ACC112 (cell line): ENCODE data around the gene TRAK1.

Experiments used
- H2AFZ ChIP-seq: fragments of 200-600 bp; sonication (generic); one replicate; pipeline ENCODE4 v1.6.0; 2017; ENCODE audit warnings: antibody characterized with exemption, low read length; ENCODE audit not compliant: unreplicated experiment
- H3K27ac ChIP-seq: fragments of 200-600 bp; sonication (generic); 2 replicates; pipeline ENCODE4 v1.5.1; 2014; ENCODE audit warnings: low read depth, mild to moderate bottlenecking, antibody characterized with exemption, low read length, moderate library complexity
- H3K27me3 ChIP-seq: fragments of 200-600 bp; sonication (generic); 2 replicates; pipeline ENCODE4 v1.6.1; 2014; ENCODE audit warnings: mild to moderate bottlenecking, antibody characterized with exemption, low read length, moderate library complexity, mixed read lengths; ENCODE audit not compliant: insufficient read depth
- H3K36me3 ChIP-seq: fragments of 200-600 bp; sonication (generic); 2 replicates; pipeline ENCODE4 v1.6.1; 2016; ENCODE audit warnings: mild to moderate bottlenecking, antibody characterized with exemption, low read length, moderate library complexity, mixed read lengths; ENCODE audit not compliant: insufficient read depth
- H3K4me1 ChIP-seq: fragments of 200-600 bp; sonication (generic); one replicate; pipeline ENCODE4 v1.6.1; 2016; ENCODE audit warnings: low read length, mixed read lengths; ENCODE audit not compliant: insufficient read depth, unreplicated experiment, control insufficient read depth
- H3K4me3 ChIP-seq: fragments of 200-600 bp; sonication (generic); 2 replicates; pipeline ENCODE4 v1.5.1; 2014; ENCODE audit warnings: mild to moderate bottlenecking, low read depth, low read length
- H3K79me2 ChIP-seq: fragments of 200-600 bp; sonication (generic); one replicate; pipeline ENCODE4 v1.6.0; 2016; ENCODE audit warnings: low read length; ENCODE audit not compliant: control insufficient read depth, unreplicated experiment, insufficient read depth

Gene TRAK1

DNA sequence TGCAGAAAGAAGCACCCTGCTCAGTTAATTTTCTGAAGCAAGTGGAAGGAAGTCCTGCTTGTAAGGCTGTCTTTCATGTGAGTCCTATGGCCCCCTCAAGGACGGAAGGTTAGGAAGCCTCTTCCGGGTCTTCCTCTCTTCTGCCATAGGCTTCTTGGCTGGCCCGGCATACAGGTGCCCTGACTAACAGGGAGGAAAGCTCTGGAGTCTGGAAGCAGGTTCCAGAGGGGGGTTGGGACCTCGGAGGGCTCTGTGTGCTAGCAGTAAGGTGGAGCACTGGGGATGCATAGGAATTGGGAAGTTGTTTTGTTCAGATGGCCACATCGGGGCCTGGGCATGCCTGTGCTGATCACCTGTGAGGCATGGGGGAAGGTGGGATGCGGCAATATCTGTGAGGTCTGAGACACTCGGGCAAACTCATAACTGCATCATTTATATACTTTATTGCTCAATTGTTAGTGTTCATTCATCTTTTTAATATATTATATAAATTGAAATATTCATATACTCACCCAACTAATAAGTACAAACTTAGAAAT lies 49.6 kb downstream of the TRAK1 start:
- no peaks in the 10 kb centered on the region for H3K27me3 ChIP-seq
- H3K4me3 ChIP-seq = no peak overlapping the region
- H3K79me2 ChIP-seq = no peaks in the 10 kb centered on the region
- H3K27ac ChIP-seq = no peak overlapping the region
- H3K4me1 ChIP-seq = no peaks in the 10 kb centered on the region
- H2AFZ ChIP-seq = no peak overlapping the region
- no peaks in the 10 kb centered on the region for H3K36me3 ChIP-seq

DNA sequence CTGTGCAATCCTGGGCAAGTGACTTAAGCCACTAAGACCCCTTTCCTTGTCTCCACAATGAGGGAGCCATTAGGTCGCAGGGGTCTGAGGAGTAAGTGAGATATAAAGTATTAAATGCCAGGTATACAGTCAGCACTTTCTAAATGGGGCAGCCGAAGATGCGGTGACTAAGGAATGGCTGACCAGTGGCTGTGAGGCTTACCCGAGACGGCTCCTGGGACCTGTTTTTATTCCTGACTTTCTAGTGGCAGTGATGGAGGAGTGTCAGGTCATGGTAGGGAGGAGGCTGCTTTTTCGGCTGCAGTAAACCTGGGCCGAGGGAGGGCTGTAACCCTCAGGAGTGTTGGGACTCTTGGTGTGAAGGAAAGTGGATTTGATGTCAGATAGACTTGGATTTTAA lies 52.3 kb downstream of the TRAK1 start:
- H2AFZ ChIP-seq = no peak overlapping the region
- H3K27ac ChIP-seq = no peak overlapping the region
- H3K79me2 ChIP-seq = no peaks in the 10 kb centered on the region
- no peaks in the 10 kb centered on the region for H3K4me1 ChIP-seq
- H3K27me3 ChIP-seq = no peaks in the 10 kb centered on the region
- no peaks in the 10 kb centered on the region for H3K36me3 ChIP-seq
- H3K4me3 ChIP-seq = no peak overlapping the region

DNA sequence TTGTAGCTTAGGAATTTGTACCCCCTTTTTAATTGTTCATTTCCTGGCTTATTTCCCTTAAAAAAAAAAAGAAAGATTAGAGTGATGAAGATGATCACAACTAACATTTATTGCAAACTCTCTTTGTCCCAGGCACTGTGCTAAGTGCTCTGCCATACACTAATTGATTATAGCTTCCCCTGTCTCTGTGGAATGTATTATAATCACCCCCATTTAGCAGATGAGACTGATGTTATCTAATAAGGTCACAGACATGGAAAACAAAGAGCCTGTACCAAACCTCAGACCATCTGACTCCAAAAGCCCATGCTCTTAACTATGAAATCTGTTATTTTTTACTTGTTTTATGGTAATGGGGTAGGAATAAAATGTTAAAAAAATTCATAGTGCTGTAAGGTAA lies 53.1 kb downstream of the TRAK1 start:
- H3K27ac ChIP-seq = no peak overlapping the region
- no peak overlapping the region for H2AFZ ChIP-seq
- no peaks in the 10 kb centered on the region for H3K4me1 ChIP-seq
- no peaks in the 10 kb centered on the region for H3K79me2 ChIP-seq
- no peak overlapping the region for H3K4me3 ChIP-seq
- H3K27me3 ChIP-seq = no peaks in the 10 kb centered on the region
- no peaks in the 10 kb centered on the region for H3K36me3 ChIP-seq

DNA sequence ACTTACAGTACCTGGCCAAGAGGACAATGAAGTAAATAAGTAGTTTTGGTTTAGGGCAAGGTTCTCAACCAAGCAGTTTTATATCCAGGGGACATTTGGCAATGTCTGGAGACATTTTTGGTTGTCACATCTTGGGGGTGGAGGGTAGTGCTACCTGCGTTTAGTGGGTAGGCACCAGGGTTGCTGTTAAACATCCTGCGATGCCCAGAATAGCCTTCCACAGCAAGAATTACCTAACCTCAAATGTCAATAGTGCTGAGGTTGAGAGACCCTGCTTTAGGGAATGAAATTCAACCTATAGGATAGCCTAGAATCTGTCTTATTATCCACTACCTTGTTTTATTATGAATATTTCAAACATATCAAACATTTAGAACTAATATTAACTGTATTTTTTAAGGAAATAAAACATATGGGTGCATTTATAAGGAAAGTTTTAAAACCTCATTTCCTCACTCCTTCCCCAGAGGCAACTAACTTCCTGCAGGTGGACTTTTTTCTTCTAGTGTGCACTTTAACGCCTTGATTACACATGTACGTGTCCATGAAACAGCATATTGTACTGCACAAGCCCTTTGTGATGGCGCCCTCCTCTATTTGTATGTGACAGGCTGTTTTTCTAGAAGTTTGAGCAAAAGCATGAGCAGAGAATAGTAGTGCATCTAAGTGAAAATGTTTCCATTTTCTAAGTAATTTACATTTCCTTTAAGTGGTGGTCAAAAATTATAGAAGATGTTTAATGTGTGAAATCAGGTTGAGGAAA lies 57.1 kb downstream of the TRAK1 start:
- no peaks in the 10 kb centered on the region for H3K79me2 ChIP-seq
- H2AFZ ChIP-seq = no peak overlapping the region
- H3K27ac ChIP-seq = no peak overlapping the region
- no peaks in the 10 kb centered on the region for H3K4me1 ChIP-seq
- no peaks in the 10 kb centered on the region for H3K36me3 ChIP-seq
- no peak overlapping the region for H3K4me3 ChIP-seq
- H3K27me3 ChIP-seq = no peaks in the 10 kb centered on the region

DNA sequence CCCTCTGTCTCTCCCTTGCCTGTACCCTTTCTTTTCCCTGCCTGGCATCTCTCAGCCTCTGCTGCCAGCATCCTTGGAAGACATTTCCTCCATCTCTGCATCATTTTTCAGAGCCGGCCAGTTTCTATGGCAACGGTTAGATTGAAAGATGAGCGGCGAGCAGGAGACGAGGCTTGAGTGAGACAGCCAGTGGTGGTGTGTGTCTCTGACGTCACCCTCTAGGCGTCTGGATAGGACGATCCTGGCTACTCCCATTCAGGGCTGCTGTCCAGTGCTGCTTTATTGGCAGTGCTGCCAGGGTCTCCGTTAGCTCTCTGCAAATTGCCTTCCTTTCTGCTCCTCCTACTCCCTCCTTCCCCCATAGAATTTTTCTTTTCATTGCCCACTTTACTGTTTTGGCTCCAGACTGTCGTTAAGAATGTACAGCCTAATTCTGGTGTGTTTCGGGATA lies 57.9 kb downstream of the TRAK1 start:
- Histone ChIP-seq H3K79me2 (no peaks in the 10 kb centered on the region), H2AFZ (no peak overlapping the region)

DNA sequence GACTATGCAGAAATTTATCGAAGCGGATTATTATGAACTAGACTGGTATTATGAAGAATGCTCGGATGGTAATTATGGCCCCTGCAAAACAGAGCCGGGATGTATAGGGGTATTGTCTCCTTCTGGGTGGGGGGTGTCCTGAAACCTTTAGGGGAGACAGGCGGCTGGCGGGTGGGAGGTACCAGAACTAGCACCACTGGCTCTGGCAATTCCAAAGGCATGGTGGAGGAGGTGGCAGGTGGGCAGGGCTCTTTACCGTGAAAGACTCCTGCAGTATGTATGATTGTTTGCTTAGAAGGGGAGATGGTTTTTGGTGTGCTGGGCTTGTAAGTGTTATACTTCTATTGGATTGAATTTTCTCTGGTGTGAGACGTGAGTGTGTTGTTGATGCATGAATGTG lies 58.4 kb downstream of the TRAK1 start:
- no peaks in the 10 kb centered on the region for H3K27me3 ChIP-seq
- no peak overlapping the region for H3K27ac ChIP-seq
- H3K4me3 ChIP-seq = no peak overlapping the region
- no peak overlapping the region for H2AFZ ChIP-seq
- H3K79me2 ChIP-seq = no peaks in the 10 kb centered on the region
- no peaks in the 10 kb centered on the region for H3K36me3 ChIP-seq
- no peaks in the 10 kb centered on the region for H3K4me1 ChIP-seq

More for the DNA sequence above, 57.9 kb downstream of the TRAK1 start:
- H3K4me3 ChIP-seq = no peak overlapping the region
- no peaks in the 10 kb centered on the region for H3K4me1 ChIP-seq
- H3K36me3 ChIP-seq = no peaks in the 10 kb centered on the region
- no peaks in the 10 kb centered on the region for H3K27me3 ChIP-seq
- no peak overlapping the region for H3K27ac ChIP-seq

DNA sequence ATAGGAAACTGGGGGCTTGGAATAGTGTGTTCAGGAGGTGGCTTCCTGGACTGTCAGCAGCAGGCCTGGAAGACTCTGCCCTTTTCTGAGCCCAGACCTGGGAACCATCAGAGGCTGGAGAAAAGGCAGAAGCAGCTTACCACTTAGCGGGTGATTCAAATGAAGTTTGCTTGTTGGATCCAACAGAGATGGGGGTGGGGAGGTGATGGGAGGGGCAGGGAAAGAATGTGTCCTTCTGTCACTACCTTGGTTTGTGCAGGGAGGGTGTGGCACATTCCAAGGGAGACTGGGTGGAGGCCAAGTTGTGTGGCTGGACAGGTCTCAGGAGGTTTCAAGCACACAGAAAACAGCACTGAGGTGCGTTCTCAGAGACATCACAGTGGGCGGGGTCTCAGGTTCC lies 58.8 kb downstream of the TRAK1 start:
- H3K4me1 ChIP-seq = no peaks in the 10 kb centered on the region
- no peaks in the 10 kb centered on the region for H3K79me2 ChIP-seq
- no peaks in the 10 kb centered on the region for H3K27me3 ChIP-seq
- no peak overlapping the region for H2AFZ ChIP-seq
- no peaks in the 10 kb centered on the region for H3K36me3 ChIP-seq
- no peak overlapping the region for H3K27ac ChIP-seq
- H3K4me3 ChIP-seq = no peak overlapping the region

DNA sequence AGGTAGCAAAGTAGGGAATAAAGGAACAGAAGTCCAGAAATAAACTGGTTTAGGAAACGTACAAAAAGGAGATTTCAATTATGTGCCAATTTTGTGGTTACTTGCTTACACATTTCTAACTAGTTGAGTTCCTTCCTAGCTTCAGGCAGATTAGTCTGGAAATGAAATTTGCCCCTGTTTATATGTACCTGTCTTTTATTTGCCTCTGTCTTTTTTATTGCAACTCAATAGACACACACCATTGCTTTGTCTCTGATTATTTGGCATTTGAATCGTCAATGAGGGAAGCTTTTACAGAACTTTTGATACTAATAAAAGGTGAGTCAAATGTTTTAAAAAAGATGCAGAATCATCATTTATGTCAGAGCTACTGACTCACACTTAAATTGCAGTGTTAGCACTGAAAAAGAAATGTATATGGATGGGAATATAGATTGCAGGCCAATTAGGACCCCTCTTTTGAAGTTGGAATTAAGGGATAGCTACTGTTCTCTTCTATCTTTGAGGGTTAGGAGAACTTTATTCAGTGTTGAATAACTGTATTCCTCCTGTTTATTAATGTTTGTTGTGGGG lies 60.5 kb downstream of the TRAK1 start:
- Histone ChIP-seq H3K27ac (no peak overlapping the region), H2AFZ (no peak overlapping the region), H3K36me3 (no peaks in the 10 kb centered on the region), H3K79me2 (no peaks in the 10 kb centered on the region), H3K4me1 (no peaks in the 10 kb centered on the region), H3K4me3 (no peak overlapping the region), H3K27me3 (no peaks in the 10 kb centered on the region)

DNA sequence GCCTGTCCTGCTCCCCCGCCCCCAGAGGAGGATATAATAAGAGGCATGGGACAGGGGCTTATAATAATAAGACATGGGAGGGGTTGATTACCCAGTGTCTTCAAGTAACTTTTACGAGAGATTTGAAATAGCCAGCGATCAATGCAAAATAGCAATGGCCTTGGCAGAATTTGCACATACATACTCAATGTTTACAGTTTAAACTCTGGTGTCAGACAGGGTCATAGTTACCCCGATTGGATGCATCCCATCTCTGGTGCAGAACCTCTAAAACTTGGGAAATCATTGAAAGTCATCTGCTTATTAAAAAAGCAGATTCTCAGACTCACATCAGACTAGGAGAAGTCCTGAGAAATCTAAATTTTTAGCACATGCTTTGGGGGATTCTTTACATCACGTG lies 61.0 kb downstream of the TRAK1 start:
- Histone ChIP-seq H3K27me3 (no peaks in the 10 kb centered on the region), H3K36me3 (no peaks in the 10 kb centered on the region), H3K79me2 (no peaks in the 10 kb centered on the region), H3K27ac (no peak overlapping the region), H2AFZ (no peak overlapping the region), H3K4me3 (no peak overlapping the region), H3K4me1 (no peaks in the 10 kb centered on the region)

DNA sequence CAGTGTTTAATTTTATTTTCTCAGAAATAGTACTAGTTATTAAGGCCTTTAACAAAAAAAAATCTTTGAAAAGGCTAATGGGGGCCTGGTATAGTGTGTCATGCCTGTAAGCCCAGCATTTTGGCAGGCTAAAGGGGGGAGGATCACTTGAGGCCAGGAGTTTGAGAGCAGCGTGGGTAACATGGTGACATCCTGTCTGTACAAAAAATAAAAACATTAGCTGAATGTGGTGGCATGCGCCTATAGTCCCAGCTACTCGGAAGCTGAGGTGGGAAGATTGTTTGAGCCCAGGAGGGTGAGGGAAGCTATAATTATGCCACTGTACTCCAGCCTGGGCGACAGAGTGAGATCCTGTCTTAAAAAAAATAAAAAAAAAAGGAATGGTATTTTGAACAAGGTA lies 61.9 kb downstream of the TRAK1 start:
- H3K36me3 ChIP-seq = no peaks in the 10 kb centered on the region
- H3K4me1 ChIP-seq = peaks cover 5% of the 10 kb centered on the region
- H3K79me2 ChIP-seq = no peaks in the 10 kb centered on the region
- H3K27ac ChIP-seq = no peak overlapping the region
- H3K4me3 ChIP-seq = no peak overlapping the region
- no peak overlapping the region for H2AFZ ChIP-seq
- no peaks in the 10 kb centered on the region for H3K27me3 ChIP-seq
